EL (cell line): ENCODE results near the gene ZNF827.
A peak's percentile ranks its signal among the peaks of the same experiment; 100 is the strongest.

Experiments
- DNase-seq: peaks from one replicate; pipeline ENCODE4 v3.0.0-alpha.2; 2016

The ZNF827 gene

GRCh38 chr4:145938618-145939440 lies at the start of gene ZNF827:
ZNF827 (minus strand) TSS chr4:145938823; CDS start chr4:145938407, 416 bp downstream.
- peak; percentile 65 for DNase-seq

GRCh38 chr4:145984563-145984962 lies 45.9 kb upstream of the ZNF827 start:
- DNase-seq = no peak

- no peak for DNase-seq
Observed at GRCh38 chr4:145982791-145983190, 44.2 kb upstream of the ZNF827 start.

GRCh38 chr4:145979160-145979559 lies 40.5 kb upstream of the ZNF827 start:
- no peak for DNase-seq

GRCh38 chr4:145976680-145977079 lies 38.1 kb upstream of the ZNF827 start:
- no peak for DNase-seq

GRCh38 chr4:145960012-145960411 lies 21.4 kb upstream of the ZNF827 start:
- no peak for DNase-seq

- no peak for DNase-seq
Observed at GRCh38 chr4:145957302-145957701, 18.7 kb upstream of the ZNF827 start.

GRCh38 chr4:145956288-145956890 lies 17.8 kb upstream of the ZNF827 start:
- peak; percentile 39 for DNase-seq

GRCh38 chr4:145954924-145955339 lies 16.3 kb upstream of the ZNF827 start:
- DNase-seq = peak; percentile 86

- DNase-seq = no peak
Observed at GRCh38 chr4:145951931-145952330, 13.3 kb upstream of the ZNF827 start.

- peak; percentile 4 for DNase-seq
Observed at GRCh38 chr4:145945431-145946155, 7.0 kb upstream of the ZNF827 start.

GRCh38 chr4:145944886-145945285 lies 6.3 kb upstream of the ZNF827 start:
- no peak for DNase-seq

GRCh38 chr4:145939856-145940255 lies 1.2 kb upstream of the ZNF827 start:
- DNase-seq = peak; percentile 46

- DNase-seq = peak; percentile 18
Observed at GRCh38 chr4:145939441-145939750, 773 bp upstream of the ZNF827 start.

- peak; percentile 39 for DNase-seq
Observed at GRCh38 chr4:145937971-145938611, 532 bp downstream of the ZNF827 start.

GRCh38 chr4:145936997-145937901 lies 1.4 kb downstream of the ZNF827 start:
- peak; percentile 62 for DNase-seq

- peak; percentile 72 for DNase-seq
Observed at GRCh38 chr4:145936142-145936996, 2.3 kb downstream of the ZNF827 start.

GRCh38 chr4:145935253-145936141 lies 3.1 kb downstream of the ZNF827 start:
- no peak for DNase-seq

- peak; percentile 1 for DNase-seq
Observed at GRCh38 chr4:145934434-145935047, 4.1 kb downstream of the ZNF827 start.

GRCh38 chr4:145933134-145933533 lies 5.5 kb downstream of the ZNF827 start:
- DNase-seq = peak; percentile 42
